Progenitor cell of endocrine pancreas (in vitro differentiated cells): ENCODE measurements around the gene PLEKHA3. TPM values are rescaled to one million over a fixed set of nuclear protein-coding genes. Genes with fewer than 3 reads are reported as not detected.

Experiments used
- DNase-seq: peaks from one replicate; pipeline ENCODE4 v3.0.0; 2021; ENCODE audit warnings: low spot score; ENCODE audit not compliant: unreplicated experiment
- H3K27ac Mint-ChIP-seq: 2 replicates; pipeline ENCODE4 v1.8.0; 2021; ENCODE audit warnings: mild to moderate bottlenecking, moderate library complexity, mixed read lengths
- H3K27me3 Mint-ChIP-seq: 2 replicates; pipeline ENCODE4 v1.8.0; 2021; ENCODE audit warnings: mixed read lengths
- H3K36me3 Mint-ChIP-seq: 2 replicates; pipeline ENCODE4 v1.8.0; 2022; ENCODE audit warnings: mixed read lengths; ENCODE audit not compliant: insufficient read depth
- H3K4me1 Mint-ChIP-seq: 2 replicates; pipeline ENCODE4 v1.8.0; 2021; ENCODE audit warnings: low read depth, mixed read lengths
- H3K4me3 Mint-ChIP-seq: 2 replicates; pipeline ENCODE4 v1.8.0; 2021; ENCODE audit warnings: low read depth, mild to moderate bottlenecking, moderate library complexity, mixed read lengths
- H3K9me3 Mint-ChIP-seq: 2 replicates; pipeline ENCODE4 v1.8.0; 2021; ENCODE audit warnings: low read depth, mixed read lengths
- total RNA-seq: library from RNA; stranded (reverse); gene quantifications from 2 replicates; pipeline ENCODE4 v1.2.1, GENCODE V29; 2021
- TF ChIP-seq, protein P1 (sequence below): fragments of 200-600 bp; sonication (generic); IDR thresholded peaks from one replicate; pipeline ENCODE4 v1.5.0; 2021; ENCODE audit warnings: antibody characterized with exemption, mild to moderate bottlenecking; ENCODE audit not compliant: unreplicated experiment

The PLEKHA3 gene
- total RNA-seq, 1 donor from 2014 or later, result 31.0 TPM

DNA sequence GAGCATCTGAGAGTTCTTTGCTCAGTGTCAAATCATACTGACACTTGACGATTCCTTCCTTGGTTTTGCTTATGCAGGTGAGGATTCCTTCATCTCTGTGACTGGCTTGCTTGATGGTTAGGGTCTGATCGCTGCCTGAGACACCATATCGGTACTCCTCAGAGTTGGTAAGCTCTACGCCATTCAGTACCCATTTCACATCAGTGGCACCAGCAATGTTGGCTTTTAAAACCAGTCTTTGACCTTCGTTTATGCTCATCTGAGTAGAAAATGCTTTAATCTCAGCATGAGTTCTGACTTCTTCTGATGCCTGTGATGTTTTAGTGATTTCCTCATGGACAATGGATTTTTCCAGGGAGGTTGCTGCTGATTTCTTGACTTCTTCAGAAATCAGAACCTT lies 48.4 kb downstream of the PLEKHA3 start:
- H3K9me3 Mint-ChIP-seq, result no peaks in the 10 kb centered on the region
- H3K36me3 Mint-ChIP-seq, result peaks cover 11% of the 10 kb centered on the region
- H3K4me3 Mint-ChIP-seq, result no peak overlapping the region
- TF ChIP-seq, protein P1, sequence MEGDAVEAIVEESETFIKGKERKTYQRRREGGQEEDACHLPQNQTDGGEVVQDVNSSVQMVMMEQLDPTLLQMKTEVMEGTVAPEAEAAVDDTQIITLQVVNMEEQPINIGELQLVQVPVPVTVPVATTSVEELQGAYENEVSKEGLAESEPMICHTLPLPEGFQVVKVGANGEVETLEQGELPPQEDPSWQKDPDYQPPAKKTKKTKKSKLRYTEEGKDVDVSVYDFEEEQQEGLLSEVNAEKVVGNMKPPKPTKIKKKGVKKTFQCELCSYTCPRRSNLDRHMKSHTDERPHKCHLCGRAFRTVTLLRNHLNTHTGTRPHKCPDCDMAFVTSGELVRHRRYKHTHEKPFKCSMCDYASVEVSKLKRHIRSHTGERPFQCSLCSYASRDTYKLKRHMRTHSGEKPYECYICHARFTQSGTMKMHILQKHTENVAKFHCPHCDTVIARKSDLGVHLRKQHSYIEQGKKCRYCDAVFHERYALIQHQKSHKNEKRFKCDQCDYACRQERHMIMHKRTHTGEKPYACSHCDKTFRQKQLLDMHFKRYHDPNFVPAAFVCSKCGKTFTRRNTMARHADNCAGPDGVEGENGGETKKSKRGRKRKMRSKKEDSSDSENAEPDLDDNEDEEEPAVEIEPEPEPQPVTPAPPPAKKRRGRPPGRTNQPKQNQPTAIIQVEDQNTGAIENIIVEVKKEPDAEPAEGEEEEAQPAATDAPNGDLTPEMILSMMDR, result no peak
- H3K4me1 Mint-ChIP-seq, result peaks cover 6% of the 10 kb centered on the region
- H3K27me3 Mint-ChIP-seq, result no peaks in the 10 kb centered on the region
- no peak for DNase-seq
- H3K27ac Mint-ChIP-seq, result no peak overlapping the region

DNA sequence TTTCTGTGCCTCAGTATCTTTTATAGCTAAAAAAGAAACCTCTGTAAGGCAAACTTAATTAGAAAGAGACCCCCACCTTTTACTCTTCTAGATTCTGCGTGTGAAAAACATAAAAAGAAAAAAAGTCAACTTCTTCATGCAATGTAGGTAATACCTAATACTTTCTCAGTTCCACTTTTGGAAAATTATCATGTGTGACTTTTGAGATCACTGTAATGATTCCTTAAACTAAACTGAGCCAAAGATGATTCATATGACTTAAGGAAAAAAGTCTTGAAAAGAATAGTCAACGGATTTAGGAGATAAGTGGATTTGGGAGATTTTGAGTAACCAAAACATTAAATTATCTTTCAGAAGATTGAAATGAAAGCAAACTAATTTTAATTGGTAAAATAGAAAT lies 48.9 kb downstream of the PLEKHA3 start:
- Mint-ChIP-seq H3K27me3 (no peaks in the 10 kb centered on the region), H3K4me3 (no peak overlapping the region), H3K9me3 (no peaks in the 10 kb centered on the region), H3K27ac (no peak overlapping the region), H3K36me3 (peaks cover 16% of the 10 kb centered on the region), H3K4me1 (peaks cover 2% of the 10 kb centered on the region)
- DNase-seq, result no peak
- TF ChIP-seq, protein P1, result no peak

DNA sequence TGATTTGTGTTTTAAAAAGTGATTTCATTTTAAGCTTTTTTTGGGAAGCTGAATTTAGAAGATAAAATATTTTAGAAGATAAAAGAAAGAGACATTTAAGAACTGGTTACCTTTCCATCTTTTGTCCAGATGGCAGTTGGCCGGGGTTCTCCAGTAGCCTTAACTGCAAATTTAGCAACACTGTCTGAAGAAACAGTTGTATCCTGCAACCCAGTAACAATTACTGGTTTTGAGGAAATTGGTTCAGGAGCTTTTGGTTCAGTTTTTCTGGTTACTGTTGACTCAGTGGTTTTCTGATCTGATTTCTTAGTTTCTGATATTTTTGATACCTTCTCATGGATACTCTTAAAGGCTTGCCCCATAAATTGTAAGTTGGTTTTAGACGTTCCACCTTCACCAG lies 49.9 kb downstream of the PLEKHA3 start:
- no peak for DNase-seq
- Mint-ChIP-seq H3K4me3 (no peak overlapping the region), H3K9me3 (no peaks in the 10 kb centered on the region), H3K27ac (no peak overlapping the region), H3K4me1 (no peaks in the 10 kb centered on the region), H3K27me3 (no peaks in the 10 kb centered on the region), H3K36me3 (peaks cover 25% of the 10 kb centered on the region)
- TF ChIP-seq, protein P1, result no peak

DNA sequence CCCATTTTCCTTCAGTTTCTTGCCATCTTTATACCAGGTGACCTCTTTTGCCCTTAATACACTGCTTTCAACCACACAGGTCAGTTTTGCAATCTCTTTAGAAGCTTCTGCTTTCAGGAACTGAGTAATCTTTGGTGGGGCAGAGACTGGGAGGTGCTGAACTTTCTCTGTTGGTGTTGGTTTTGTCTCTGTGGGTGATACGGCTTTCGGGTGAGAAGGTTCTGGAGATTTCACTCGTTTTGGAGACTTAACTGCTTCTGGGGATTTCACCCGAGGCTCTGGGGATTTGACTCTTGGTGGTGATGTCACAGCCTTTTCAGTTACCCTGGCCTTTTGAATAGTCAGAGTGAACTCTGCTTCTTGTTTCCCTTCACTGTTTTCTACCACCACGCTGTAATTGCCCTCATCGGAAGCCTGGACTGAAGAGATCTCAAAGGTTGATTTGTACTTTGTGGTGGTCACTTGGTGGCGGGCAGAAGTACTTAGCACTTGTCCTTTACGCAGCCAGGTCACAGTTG lies 50.4 kb downstream of the PLEKHA3 start:
- H3K4me3 Mint-ChIP-seq, result no peak overlapping the region
- DNase-seq, result no peak
- H3K27me3 Mint-ChIP-seq, result no peaks in the 10 kb centered on the region
- no peaks in the 10 kb centered on the region for H3K9me3 Mint-ChIP-seq
- H3K27ac Mint-ChIP-seq, result no peak overlapping the region
- TF ChIP-seq, protein P1, result no peak
- no peaks in the 10 kb centered on the region for H3K4me1 Mint-ChIP-seq
- peaks cover 28% of the 10 kb centered on the region for H3K36me3 Mint-ChIP-seq

DNA sequence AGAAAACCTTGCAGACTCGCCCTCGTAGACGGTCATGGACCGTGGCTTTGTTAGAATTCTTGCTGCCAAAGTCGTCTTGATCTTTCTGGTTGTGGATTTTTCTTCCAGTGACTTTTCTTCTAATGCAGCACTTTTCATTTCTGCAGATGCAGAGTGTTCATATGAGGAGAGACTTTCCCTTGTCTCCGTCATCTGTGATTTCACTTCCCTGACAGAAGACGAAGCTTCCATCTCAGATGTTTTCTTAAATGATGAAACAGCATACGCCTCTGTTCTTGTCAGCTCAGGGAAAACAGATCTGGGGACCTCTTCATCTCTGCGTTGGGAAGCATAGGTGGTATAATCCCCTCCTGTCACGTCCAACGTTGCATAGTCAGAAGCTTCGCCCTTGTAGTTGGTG lies 50.9 kb downstream of the PLEKHA3 start:
- DNase-seq, result no peak
- TF ChIP-seq, protein P1, result no peak
- no peaks in the 10 kb centered on the region for H3K27me3 Mint-ChIP-seq
- H3K36me3 Mint-ChIP-seq, result peaks cover 28% of the 10 kb centered on the region
- H3K4me1 Mint-ChIP-seq, result no peaks in the 10 kb centered on the region
- no peaks in the 10 kb centered on the region for H3K9me3 Mint-ChIP-seq
- no peak overlapping the region for H3K4me3 Mint-ChIP-seq
- H3K27ac Mint-ChIP-seq, result no peak overlapping the region
